GM12864 (cell line): ENCODE data around the gene NENF.

ENCODE experiments used
- DNase-seq: peaks from one replicate; pipeline ENCODE4 v3.0.0-alpha.2; 2011; ENCODE audit warnings: low read depth
- H3K4me3 ChIP-seq: 2 replicates; pipeline ENCODE4 v1.5.1; 2011; ENCODE audit warnings: mild to moderate bottlenecking, low read depth, low read length, control low read depth
- CTCF ChIP-seq: IDR thresholded peaks from 2 replicates; pipeline ENCODE4 v1.5.1; 2011; ENCODE audit warnings: low read depth, mild to moderate bottlenecking, moderate library complexity, low read length, control low read depth, inconsistent platforms; ENCODE audit errors: missing control alignments

NENF gene

GRCh38 chr1:212459656-212460055 lies 26.9 kb downstream of the NENF start:
- DNase-seq, result no peak
- H3K4me3 ChIP-seq, result no peak overlapping the region
- TF ChIP-seq CTCF, result no peak

- DNase-seq, result no peak
- no peak for TF ChIP-seq CTCF
- H3K4me3 ChIP-seq, result no peak overlapping the region
These were observed 27.7 kb downstream of the NENF start for GRCh38 chr1:212460376-212460775.

- no peak overlapping the region for H3K4me3 ChIP-seq
- DNase-seq, result no peak
- no peak for TF ChIP-seq CTCF
These were observed 29.4 kb downstream of the NENF start for GRCh38 chr1:212461916-212462660.

- no peak for DNase-seq
- no peak for TF ChIP-seq CTCF
- H3K4me3 ChIP-seq, result no peak overlapping the region
These were observed 31.0 kb downstream of the NENF start for GRCh38 chr1:212463565-212464285.

- TF ChIP-seq CTCF, result no peak
- H3K4me3 ChIP-seq, result no peak overlapping the region
- no peak for DNase-seq
These were observed 32.6 kb downstream of the NENF start for GRCh38 chr1:212465311-212465710.

- TF ChIP-seq CTCF, result no peak
- no peak overlapping the region for H3K4me3 ChIP-seq
- no peak for DNase-seq
These were observed 33.7 kb downstream of the NENF start for GRCh38 chr1:212466437-212466836.
